C4-2B (cell line): ENCODE results near the gene AP2A2.

Experiments used
- CTCF ChIP-seq: fragments of 450-650 bp; conservative IDR thresholded peaks from 2 replicates; pipeline ENCODE4 v1.5.1; 2017; ENCODE audit warnings: mild to moderate bottlenecking
- ZFX ChIP-seq: fragments of 450-650 bp; IDR thresholded peaks from 2 replicates; pipeline ENCODE4 v1.6.1; 2017

- TF ChIP-seq CTCF: no peak
- no peak for TF ChIP-seq ZFX
These were observed 43.2 kb downstream of the AP2A2 start for GRCh38 chr11:968822-969221.
